ENCODE measurements around the gene MOCS1. TPM values are rescaled to one million over a fixed set of nuclear protein-coding genes. Genes with fewer than 3 reads are reported as not detected.

The MOCS1 gene
- total RNA-seq, 1 donor from 2014 or later, result 26.3 TPM

DNA sequence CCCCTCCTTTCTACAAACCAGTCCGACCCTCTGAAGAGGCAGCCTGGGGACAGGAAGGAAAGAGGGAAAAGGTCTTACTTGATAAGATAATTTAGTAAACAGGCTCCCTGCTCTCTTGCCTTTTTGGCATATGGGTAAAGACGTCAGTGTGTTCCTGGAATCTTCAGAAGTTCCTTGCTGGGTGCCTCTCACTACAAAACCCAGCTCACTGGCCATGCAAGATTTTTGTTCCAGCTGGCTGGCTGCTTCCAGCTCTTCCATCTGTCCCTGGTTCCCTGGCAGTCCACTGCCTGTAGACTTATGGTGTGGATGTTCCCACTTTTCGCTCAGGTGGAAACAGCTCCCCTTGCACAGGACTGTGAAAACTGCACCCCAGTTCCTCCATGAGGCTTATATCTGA lies 57.4 kb downstream of the MOCS1 start:
- no peak for DNase-seq (ENCODE audit: low read depth)

DNA sequence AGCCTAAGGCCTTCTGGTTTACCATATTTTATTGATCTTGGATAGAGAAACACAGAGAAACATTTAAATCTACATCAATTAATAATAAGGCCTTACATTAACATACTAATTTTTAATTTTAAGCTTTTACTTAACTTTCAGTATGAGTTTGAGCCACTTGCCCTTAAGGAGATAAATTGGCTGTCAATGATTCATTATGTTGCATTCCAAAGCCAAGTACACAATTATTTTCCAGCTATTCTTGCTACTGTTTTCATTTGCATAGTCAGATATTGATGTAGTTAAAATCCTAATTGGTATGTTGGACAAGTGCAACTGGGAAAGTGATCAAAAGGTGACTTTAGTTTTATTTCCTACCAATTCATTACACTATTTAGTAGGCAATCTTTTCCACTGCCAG lies 58.2 kb downstream of the MOCS1 start:
- peak; percentile 31 for DNase-seq (ENCODE audit: low read depth)

DNA sequence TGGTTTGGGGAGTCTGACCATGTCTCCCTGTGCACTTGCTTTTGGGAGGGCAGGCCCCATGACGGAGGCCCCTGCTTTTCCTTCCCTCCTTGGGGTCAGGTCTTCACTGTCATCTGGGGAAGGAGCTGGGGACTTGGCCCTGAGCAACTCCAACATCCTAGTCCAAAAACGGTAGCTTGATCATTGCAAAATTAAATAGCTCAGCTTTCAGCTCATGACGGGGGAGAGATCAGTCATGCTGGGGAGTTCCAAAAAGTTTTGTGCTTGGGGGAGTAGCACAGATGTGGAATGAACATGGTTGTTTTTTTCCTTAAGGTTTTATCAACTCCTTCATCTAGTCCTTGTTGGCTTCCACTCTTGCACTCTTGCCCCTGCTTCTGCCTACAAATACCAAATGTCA lies 60.8 kb downstream of the MOCS1 start:
- no peak for DNase-seq (ENCODE audit: low read depth)

DNA sequence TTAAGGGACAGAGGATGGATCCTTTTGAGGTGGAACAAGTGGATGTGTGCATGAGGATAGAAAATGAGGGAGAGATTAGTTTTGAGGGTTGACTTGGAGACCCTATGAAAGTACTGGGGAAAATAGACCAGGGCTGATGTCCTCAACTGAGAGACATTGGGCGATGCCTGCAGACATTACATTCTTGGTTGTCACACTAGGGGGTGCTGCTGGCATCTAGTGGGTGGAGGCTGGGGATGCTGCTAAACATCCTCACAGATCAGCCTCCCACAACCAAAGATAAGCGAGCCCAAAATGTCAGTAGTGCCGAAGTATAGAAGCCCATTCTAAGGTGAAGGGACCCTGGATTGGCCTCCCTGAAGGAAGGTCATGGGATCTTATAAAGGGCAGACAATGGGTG lies 63.3 kb downstream of the MOCS1 start:
- no peak for DNase-seq (ENCODE audit: low read depth)

DNA sequence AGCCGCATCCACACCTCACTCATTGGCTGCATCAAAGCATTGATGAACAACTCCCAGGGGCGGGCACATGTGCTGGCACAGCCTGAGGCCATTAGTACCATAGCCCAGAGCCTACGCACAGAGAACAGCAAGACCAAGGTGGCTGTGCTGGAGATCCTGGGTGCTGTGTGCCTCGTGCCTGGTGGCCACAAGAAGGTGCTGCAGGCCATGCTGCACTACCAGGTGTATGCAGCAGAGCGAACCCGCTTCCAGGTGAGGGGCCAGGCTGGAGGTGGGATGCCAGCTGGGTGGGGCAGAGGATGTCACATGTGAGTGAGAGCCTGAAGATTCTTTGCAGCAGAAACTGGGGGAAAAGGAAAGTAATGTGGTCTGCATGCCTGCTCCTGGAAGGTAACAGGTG lies 66.7 kb downstream of the MOCS1 start:
- DNase-seq (ENCODE audit: low read depth), result no peak

DNA sequence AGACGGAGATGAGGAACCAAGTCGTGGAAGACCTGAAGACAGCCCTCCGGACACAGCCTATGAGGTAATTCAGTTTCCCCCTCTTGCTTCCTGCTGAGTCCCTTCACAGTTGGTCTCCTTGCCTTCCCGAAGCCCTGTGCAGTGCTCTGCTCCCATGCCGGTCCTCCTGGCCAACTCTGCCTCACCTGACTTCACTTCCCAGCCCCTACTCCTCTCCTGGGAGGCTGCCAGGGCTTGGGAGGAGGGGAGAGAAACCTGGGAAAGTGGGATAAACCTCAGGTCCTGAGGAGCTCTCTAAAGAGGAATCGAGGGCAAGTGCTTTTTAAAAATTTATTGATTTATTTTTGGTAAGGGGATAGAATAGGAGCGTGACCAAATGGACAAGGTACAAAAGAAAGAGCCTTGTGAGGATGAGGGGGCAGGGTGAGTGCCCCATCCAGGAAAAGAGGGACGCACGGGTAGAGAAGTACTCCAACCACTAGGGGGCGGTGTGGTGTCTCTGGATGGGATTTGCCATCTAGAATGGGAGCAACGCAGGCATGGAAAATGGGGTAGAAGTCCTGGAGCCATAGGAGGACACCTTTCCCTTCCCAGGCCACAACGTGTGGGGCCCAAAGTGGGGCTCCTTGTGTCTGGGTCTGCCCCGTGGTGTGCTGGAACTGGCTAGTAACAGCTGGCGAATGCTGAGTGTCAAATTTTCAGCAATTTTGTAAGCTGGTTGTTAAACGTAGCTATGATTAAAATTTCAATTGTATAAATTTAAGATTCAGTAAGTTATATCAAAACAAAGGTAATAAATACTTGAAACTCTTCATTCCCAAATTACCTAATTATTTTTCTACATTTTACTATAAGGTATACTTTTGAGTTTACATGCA lies 69.0 kb downstream of the MOCS1 start:
- DNase-seq (ENCODE audit: low read depth), result peak; percentile 38

DNA sequence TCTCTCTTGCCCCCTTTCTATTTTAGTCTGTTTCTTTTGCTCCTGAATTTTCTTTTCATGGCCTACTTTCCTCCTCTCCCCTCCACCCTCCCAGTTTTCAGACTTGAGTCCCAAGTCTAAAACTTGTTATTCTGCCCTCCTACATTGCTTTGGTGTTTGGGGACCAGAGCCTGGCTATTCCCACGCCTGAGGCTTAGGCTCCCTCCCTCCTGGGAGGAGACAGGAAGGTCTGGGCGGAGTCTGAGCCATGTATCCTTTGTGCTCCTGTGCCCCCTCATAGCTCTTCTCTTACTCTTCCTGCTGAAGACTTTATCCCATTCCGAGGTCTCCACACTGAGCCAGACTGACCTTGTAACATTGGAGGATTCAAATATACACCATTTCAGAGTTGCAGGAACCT lies 72.6 kb downstream of the MOCS1 start:
- DNase-seq (ENCODE audit: low read depth), result no peak

DNA sequence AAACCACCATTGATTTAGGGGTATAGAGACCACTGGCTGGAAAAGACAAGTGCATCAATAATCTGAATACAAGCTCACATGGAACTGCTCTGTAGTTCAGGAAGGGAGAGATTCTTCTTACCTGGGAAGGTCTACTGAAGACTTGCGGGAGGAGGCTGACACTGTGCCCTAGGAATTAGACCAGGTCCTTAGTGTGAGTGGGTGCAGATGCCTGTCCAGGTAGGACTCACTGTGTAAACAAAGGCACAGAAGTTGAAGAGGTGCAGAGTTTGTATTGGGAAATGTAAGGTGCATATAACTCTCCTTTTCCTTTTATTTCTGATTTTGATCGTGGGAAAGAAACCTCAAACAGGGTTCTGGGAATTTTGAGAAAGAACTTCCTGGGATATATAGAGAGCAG lies 75.2 kb downstream of the MOCS1 start:
- no peak for DNase-seq (ENCODE audit: low read depth)

DNA sequence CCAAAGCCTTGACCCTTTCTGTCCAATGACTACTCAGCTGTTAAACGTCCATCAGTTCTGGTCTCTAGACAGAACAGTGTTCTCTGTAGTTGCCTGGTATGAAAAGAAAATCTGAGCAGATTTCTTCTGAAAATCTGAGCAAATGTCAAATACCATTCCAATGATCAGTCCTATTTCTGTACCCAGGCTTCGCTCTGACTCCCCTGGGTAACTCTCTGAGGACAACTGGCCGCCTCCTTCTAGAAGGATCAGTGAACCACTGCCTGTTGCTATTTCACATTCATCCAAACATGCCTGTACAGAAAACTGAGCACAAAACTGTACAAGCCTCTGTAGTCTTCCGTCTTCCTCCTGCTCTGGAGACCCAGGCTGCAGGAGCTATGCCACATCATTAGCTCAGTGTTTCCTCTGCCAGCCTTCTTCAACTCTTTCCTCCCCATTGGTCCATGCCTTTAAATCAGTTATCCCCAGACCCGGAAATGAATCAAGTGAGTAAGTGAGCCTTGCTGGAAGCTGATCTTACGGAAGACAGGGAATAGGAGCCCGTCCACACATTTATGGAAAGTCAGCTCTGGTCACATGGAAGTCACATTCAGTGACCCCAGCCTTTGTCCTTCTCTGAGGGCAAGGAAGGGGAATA lies 78.8 kb downstream of the MOCS1 start:
- no peak for DNase-seq (ENCODE audit: low read depth)

Other genes starting within 250 kb of the MOCS1 start
- 1.3 TPM in 1 of 2 replicates, not detected in the other for gene KIF6, start 209.1 kb downstream of the MOCS1 start, total RNA-seq
- 1.7 TPM in 1 of 2 replicates, not detected in the other for gene DAAM2, start 142.1 kb downstream of the MOCS1 start, total RNA-seq